Prostate gland (tissue), 2 donors: Measurements from ENCODE around the gene SERPINB2.

Source experiments
- CTCF ChIP-seq, 4 experiments: fragments of 200-600 bp in 2 of 4; fragments of 450-650 bp in 2 of 4; sonication (generic) in 2 of 4; IDR thresholded peaks; 1 replicate in 3 of 4; 2 replicates in 1 of 4; pipeline ENCODE4 v1.5.1; 2016 to 2019; ENCODE audit warnings: antibody characterized with exemption in 4 of 4, mild to moderate bottlenecking in 2 of 4, moderate library complexity in 2 of 4
- POLR2A ChIP-seq: fragments of 450-650 bp; IDR thresholded peaks from one replicate; pipeline ENCODE4 v1.6.1; 2016; ENCODE audit warnings: antibody characterized with exemption, mild to moderate bottlenecking

- TF ChIP-seq CTCF (IDR thresholded peaks at IDR 0.05) (no peak), POLR2A (no peak)
These were observed 49.5 kb downstream of the SERPINB2 start for GRCh38 chr18:63936932-63937393.
